ENCODE results near the gene BPI. TPM values are rescaled to one million over a fixed set of nuclear protein-coding genes. Genes with fewer than 3 reads are reported as not detected.

Gene BPI
- total and polyA plus RNA-seq, 2 donors (not counting 1 experiment from before 2014, with no cell fraction given): not detected

DNA sequence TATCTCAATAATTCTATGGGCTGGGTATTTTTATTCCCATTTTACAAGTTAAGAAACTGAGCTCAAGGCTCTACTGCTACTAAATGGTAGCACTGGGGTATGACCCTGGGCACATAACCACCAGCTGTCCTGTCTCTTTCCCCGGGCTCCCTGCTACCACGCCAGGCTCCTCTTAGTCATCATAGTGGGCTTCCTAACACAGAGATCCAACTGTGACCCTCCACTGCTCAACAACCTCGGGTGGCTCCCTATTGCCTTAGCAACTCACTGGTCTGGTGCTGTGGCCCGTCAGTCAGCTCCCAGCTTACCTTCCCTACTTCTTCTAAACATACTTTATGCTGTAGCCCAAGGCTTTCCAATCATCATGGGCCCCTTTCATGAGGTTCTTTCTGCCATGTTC lies 47.9 kb upstream of the BPI start:
- Histone ChIP-seq H3K4me1 (ENCODE audit: control insufficient read depth, extremely low read depth, insufficient read depth, low read length) (peaks cover 5% of the 10 kb centered on the region), H3K4me3 (replicated peaks in 1 of 4; ENCODE audit: control extremely low read depth in 1 of 4, insufficient read depth in 1 of 4, low read depth in 3 of 4, low read length in 4 of 4) (no peak overlapping the region), H3K4me2 (ENCODE audit: extremely low read depth, insufficient read depth, low read length) (no peak overlapping the region), H2AFZ (ENCODE audit: low read length) (no peak overlapping the region), H3K27me3 (ENCODE audit: control insufficient read depth, insufficient read depth, low read length) (no peaks in the 10 kb centered on the region), H3K79me2 (ENCODE audit: control insufficient read depth, insufficient read depth, low read length) (no peaks in the 10 kb centered on the region), H3K9me3 (ENCODE audit: control insufficient read depth, insufficient read depth, low read depth, low read length) (no peaks in the 10 kb centered on the region), H3K27ac (ENCODE audit: insufficient read depth, low read length) (no peak overlapping the region), H3K36me3 (ENCODE audit: control insufficient read depth, insufficient read depth, low read length) (no peaks in the 10 kb centered on the region), H4K20me1 (ENCODE audit: control insufficient read depth, extremely low read depth, insufficient read depth, low read length) (no peaks in the 10 kb centered on the region), H3K9ac (ENCODE audit: insufficient read depth, low read length) (no peak overlapping the region)
- no peak for DNase-seq (ENCODE audit: low read depth in 2 of 2)
- TF ChIP-seq, protein P1, sequence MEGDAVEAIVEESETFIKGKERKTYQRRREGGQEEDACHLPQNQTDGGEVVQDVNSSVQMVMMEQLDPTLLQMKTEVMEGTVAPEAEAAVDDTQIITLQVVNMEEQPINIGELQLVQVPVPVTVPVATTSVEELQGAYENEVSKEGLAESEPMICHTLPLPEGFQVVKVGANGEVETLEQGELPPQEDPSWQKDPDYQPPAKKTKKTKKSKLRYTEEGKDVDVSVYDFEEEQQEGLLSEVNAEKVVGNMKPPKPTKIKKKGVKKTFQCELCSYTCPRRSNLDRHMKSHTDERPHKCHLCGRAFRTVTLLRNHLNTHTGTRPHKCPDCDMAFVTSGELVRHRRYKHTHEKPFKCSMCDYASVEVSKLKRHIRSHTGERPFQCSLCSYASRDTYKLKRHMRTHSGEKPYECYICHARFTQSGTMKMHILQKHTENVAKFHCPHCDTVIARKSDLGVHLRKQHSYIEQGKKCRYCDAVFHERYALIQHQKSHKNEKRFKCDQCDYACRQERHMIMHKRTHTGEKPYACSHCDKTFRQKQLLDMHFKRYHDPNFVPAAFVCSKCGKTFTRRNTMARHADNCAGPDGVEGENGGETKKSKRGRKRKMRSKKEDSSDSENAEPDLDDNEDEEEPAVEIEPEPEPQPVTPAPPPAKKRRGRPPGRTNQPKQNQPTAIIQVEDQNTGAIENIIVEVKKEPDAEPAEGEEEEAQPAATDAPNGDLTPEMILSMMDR (conservative IDR thresholded peaks at IDR 0.05 in 1 of 2, IDR thresholded peaks at IDR 0.05 in 1 of 2; ENCODE audit: low read depth in 1 of 2, low read length in 2 of 2): no peak
- TF ChIP-seq EZH2 (IDR thresholded peaks at IDR 0.05; ENCODE audit: low read length, missing control alignments): no peak

DNA sequence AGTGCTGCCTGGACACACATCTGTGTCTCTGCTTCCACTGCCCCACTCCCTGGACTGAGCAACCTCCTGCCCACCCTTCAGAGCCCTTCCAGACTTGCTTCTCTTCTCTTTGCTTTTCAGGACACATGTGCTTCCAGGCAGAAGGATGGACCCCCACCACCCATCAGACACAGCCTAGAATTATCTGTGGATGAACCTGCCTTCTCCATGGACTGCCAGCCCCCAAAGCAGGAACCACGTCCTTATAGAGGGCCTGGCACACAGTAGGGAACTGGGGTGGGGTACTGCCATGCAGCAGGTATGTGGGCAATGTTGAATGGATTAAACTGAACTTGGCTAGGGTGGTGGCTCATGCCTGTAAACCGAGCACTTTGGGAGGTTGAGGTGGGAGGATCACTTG lies 47.0 kb upstream of the BPI start:
- no peak overlapping the region for H3K27ac ChIP-seq (ENCODE audit: insufficient read depth, low read length)
- H3K9me3 ChIP-seq (ENCODE audit: control insufficient read depth, insufficient read depth, low read depth, low read length): no peaks in the 10 kb centered on the region
- no peaks in the 10 kb centered on the region for H3K27me3 ChIP-seq (ENCODE audit: control insufficient read depth, insufficient read depth, low read length)
- peaks cover 5% of the 10 kb centered on the region for H3K4me1 ChIP-seq (ENCODE audit: control insufficient read depth, extremely low read depth, insufficient read depth, low read length)
- no peak for DNase-seq (ENCODE audit: low read depth in 2 of 2)
- H3K9ac ChIP-seq (ENCODE audit: insufficient read depth, low read length): no peak overlapping the region
- no peaks in the 10 kb centered on the region for H3K36me3 ChIP-seq (ENCODE audit: control insufficient read depth, insufficient read depth, low read length)
- no peak overlapping the region for H3K4me2 ChIP-seq (ENCODE audit: extremely low read depth, insufficient read depth, low read length)
- H3K4me3 ChIP-seq (replicated peaks in 1 of 4; ENCODE audit: control extremely low read depth in 1 of 4, insufficient read depth in 1 of 4, low read depth in 3 of 4, low read length in 4 of 4): no peak overlapping the region
- TF ChIP-seq, protein P1 (conservative IDR thresholded peaks at IDR 0.05 in 1 of 2, IDR thresholded peaks at IDR 0.05 in 1 of 2; ENCODE audit: low read depth in 1 of 2, low read length in 2 of 2): no peak
- no peak for TF ChIP-seq EZH2 (IDR thresholded peaks at IDR 0.05; ENCODE audit: low read length, missing control alignments)
- no peaks in the 10 kb centered on the region for H4K20me1 ChIP-seq (ENCODE audit: control insufficient read depth, extremely low read depth, insufficient read depth, low read length)
- H3K79me2 ChIP-seq (ENCODE audit: control insufficient read depth, insufficient read depth, low read length): no peaks in the 10 kb centered on the region
- no peak overlapping the region for H2AFZ ChIP-seq (ENCODE audit: low read length)

DNA sequence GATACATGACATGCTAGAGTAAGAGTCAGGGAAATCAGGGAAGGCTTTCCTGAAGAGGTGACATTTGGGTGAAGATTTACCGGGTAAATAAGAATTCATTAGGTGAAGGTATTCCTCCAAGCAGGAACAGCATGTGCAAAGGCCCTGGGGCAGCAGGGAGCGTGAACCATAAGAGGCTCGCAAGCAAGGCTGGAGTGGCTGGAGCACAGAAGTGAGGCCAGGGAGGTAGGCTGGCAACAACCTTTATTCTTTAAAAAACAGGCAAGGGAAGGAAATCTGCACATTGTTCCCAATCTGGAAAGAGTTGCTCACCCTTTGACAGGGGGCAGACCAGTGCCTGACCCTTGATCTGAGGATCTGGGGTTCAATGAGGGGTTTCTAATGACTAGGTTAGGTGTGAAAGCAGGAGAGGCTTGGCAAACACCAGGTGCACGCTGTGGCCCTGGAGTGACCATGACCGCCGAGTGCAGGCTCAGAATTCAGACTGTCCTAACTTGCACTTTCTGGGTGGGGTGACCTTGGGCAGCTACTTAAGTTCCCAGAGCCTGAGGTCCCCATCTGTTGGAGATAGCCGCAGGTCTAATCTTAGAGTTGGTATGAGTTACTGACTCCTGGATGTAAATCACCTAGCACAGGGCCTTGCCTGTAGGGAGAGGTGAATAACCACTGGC lies 45.3 kb upstream of the BPI start:
- Histone ChIP-seq H3K4me2 (ENCODE audit: extremely low read depth, insufficient read depth, low read length) (no peak overlapping the region), H3K36me3 (ENCODE audit: control insufficient read depth, insufficient read depth, low read length) (no peaks in the 10 kb centered on the region), H4K20me1 (ENCODE audit: control insufficient read depth, extremely low read depth, insufficient read depth, low read length) (no peaks in the 10 kb centered on the region), H3K27me3 (ENCODE audit: control insufficient read depth, insufficient read depth, low read length) (no peaks in the 10 kb centered on the region), H3K4me1 (ENCODE audit: control insufficient read depth, extremely low read depth, insufficient read depth, low read length) (peaks cover 5% of the 10 kb centered on the region), H2AFZ (ENCODE audit: low read length) (no peak overlapping the region), H3K27ac (ENCODE audit: insufficient read depth, low read length) (no peak overlapping the region), H3K9ac (ENCODE audit: insufficient read depth, low read length) (no peak overlapping the region), H3K4me3 (replicated peaks in 1 of 4; ENCODE audit: control extremely low read depth in 1 of 4, insufficient read depth in 1 of 4, low read depth in 3 of 4, low read length in 4 of 4) (no peak overlapping the region), H3K9me3 (ENCODE audit: control insufficient read depth, insufficient read depth, low read depth, low read length) (no peaks in the 10 kb centered on the region), H3K79me2 (ENCODE audit: control insufficient read depth, insufficient read depth, low read length) (no peaks in the 10 kb centered on the region)
- DNase-seq (ENCODE audit: low read depth in 2 of 2): no peak
- TF ChIP-seq EZH2 (IDR thresholded peaks at IDR 0.05; ENCODE audit: low read length, missing control alignments): no peak
- TF ChIP-seq, protein P1 (conservative IDR thresholded peaks at IDR 0.05 in 1 of 2, IDR thresholded peaks at IDR 0.05 in 1 of 2; ENCODE audit: low read depth in 1 of 2, low read length in 2 of 2): no peak

Data from fibroblast of lung (primary cell).